ENCODE measurements around the gene NBAS. TPM values are rescaled to one million over a fixed set of nuclear protein-coding genes. Genes with fewer than 3 reads are reported as not detected.
A peak's percentile ranks its signal among the peaks of the same experiment; 100 is the strongest.
"Not testable (repeated sequence)": the region's sequence is repeated elsewhere in the genome, so short reads cannot be mapped to it uniquely, and the experiment has no call there.

NBAS gene
- total and polyA plus RNA-seq, 5 experiments from 2014 or later = 19.0 to 35.0 (median 20.6) TPM

- POLR2A ChIA-PET = no interaction called here
- Mint-ChIP-seq H3K9me3 (peaks cover 0 to 27% (median 11%) of the 10 kb centered on the region in 9 donors), H3K27ac (no peak overlapping the region), H3K4me3 (no peak overlapping the region), H3K4me1 (no peaks in the 10 kb centered on the region), H3K27me3 (no peaks in the 10 kb centered on the region), H3K36me3 (peaks cover 36 to 81% (median 56%) of the 10 kb centered on the region in 3 donors)
- DNase-seq (no peak), ATAC-seq (no peak)
Measured at GRCh38 chr2:15260196-15260595, 300.9 kb downstream of the NBAS start.

GRCh38 chr2:15259356-15259756, 301.8 kb downstream of the NBAS start:
- no peak overlapping the region for H3K4me3 Mint-ChIP-seq
- no peak for DNase-seq
- peaks cover 0 to 27% (median 11%) of the 10 kb centered on the region in 9 donors for H3K9me3 Mint-ChIP-seq
- no peaks in the 10 kb centered on the region for H3K27me3 Mint-ChIP-seq
- no peaks in the 10 kb centered on the region for H3K4me1 Mint-ChIP-seq
- ATAC-seq = no peak
- H3K27ac Mint-ChIP-seq = no peak overlapping the region
- POLR2A ChIA-PET = no interaction called here
- H3K36me3 Mint-ChIP-seq = peaks cover 29 to 78% (median 51%) of the 10 kb centered on the region in 3 donors

- H3K4me3 Mint-ChIP-seq, H3K4me1 Mint-ChIP-seq, H3K27me3 Mint-ChIP-seq, POLR2A ChIA-PET, DNase-seq, H3K27ac Mint-ChIP-seq, ATAC-seq: not testable (repeated sequence)
- Mint-ChIP-seq H3K36me3 (peaks cover 20 to 68% (median 42%) of the 10 kb centered on the region in 3 donors), H3K9me3 (peaks cover 0 to 27% (median 11%) of the 10 kb centered on the region in 9 donors)
Measured at GRCh38 chr2:15258385-15258784, 302.7 kb downstream of the NBAS start.

- H3K27ac Mint-ChIP-seq = no peak overlapping the region
- no peak for DNase-seq
- no peaks in the 10 kb centered on the region for H3K27me3 Mint-ChIP-seq
- peaks cover 22 to 57% (median 22%) of the 10 kb centered on the region in 3 donors for H3K36me3 Mint-ChIP-seq
- peaks cover 0 to 9% (median 3%) of the 10 kb centered on the region in 4 donors for H3K4me1 Mint-ChIP-seq
- H3K4me3 Mint-ChIP-seq = no peak overlapping the region
- POLR2A ChIA-PET = no interaction called here
- ATAC-seq = no peak
- peaks cover 0 to 40% (median 10%) of the 10 kb centered on the region in 9 donors for H3K9me3 Mint-ChIP-seq
Measured at GRCh38 chr2:15253835-15254286, 307.3 kb downstream of the NBAS start.

GRCh38 chr2:15253247-15253646, 307.9 kb downstream of the NBAS start:
- Mint-ChIP-seq H3K27ac (no peak overlapping the region), H3K4me1 (peaks cover 0 to 15% (median 6%) of the 10 kb centered on the region in 4 donors), H3K27me3 (no peaks in the 10 kb centered on the region), H3K9me3 (peaks cover 0 to 35% (median 10%) of the 10 kb centered on the region in 9 donors), H3K36me3 (peaks cover 18 to 54% (median 22%) of the 10 kb centered on the region in 3 donors), H3K4me3 (no peak overlapping the region)
- DNase-seq (no peak), ATAC-seq (no peak)
- POLR2A ChIA-PET = no interaction called here

- POLR2A ChIA-PET = no interaction called here
- no peak for ATAC-seq
- H3K4me1 Mint-ChIP-seq = peaks cover 0 to 20% (median 9%) of the 10 kb centered on the region in 4 donors
Measured at GRCh38 chr2:15251753-15252152, 309.4 kb downstream of the NBAS start.

GRCh38 chr2:15250946-15251345, 310.2 kb downstream of the NBAS start:
- H3K27ac Mint-ChIP-seq, H3K4me3 Mint-ChIP-seq, H3K27me3 Mint-ChIP-seq, POLR2A ChIA-PET, DNase-seq, ATAC-seq: not testable (repeated sequence)
- Mint-ChIP-seq H3K9me3 (peaks cover 0 to 35% (median 10%) of the 10 kb centered on the region in 9 donors), H3K36me3 (peaks cover 18 to 48% (median 19%) of the 10 kb centered on the region in 3 donors), H3K4me1 (peaks cover 0 to 20% (median 9%) of the 10 kb centered on the region in 4 donors)

More at GRCh38 chr2:15251753-15252152, 309.4 kb downstream of the NBAS start:
- peaks cover 0 to 35% (median 10%) of the 10 kb centered on the region in 9 donors for H3K9me3 Mint-ChIP-seq
- H3K27ac Mint-ChIP-seq = no peak overlapping the region
- no peaks in the 10 kb centered on the region for H3K27me3 Mint-ChIP-seq
- peaks cover 18 to 44% (median 19%) of the 10 kb centered on the region in 3 donors for H3K36me3 Mint-ChIP-seq
- DNase-seq = no peak
- no peak overlapping the region for H3K4me3 Mint-ChIP-seq

- Mint-ChIP-seq H3K9me3 (peaks cover 0 to 24% (median 5%) of the 10 kb centered on the region in 9 donors), H3K36me3 (peaks cover 16 to 37% (median 17%) of the 10 kb centered on the region in 3 donors), H3K27ac (no peak overlapping the region), H3K4me3 (no peak overlapping the region), H3K27me3 (no peaks in the 10 kb centered on the region), H3K4me1 (peaks cover 8 to 40% (median 23%) of the 10 kb centered on the region in 4 donors)
- ATAC-seq = no peak
- DNase-seq = no peak
- POLR2A ChIA-PET = no interaction called here
Measured at GRCh38 chr2:15246870-15247269, 314.3 kb downstream of the NBAS start.

GRCh38 chr2:15243762-15244161, 317.4 kb downstream of the NBAS start:
- peak overlapping the region in 1 of 10 donors; percentile 3 for H3K27ac Mint-ChIP-seq
- peaks cover 0 to 30% (median 9%) of the 10 kb centered on the region in 3 donors for H3K36me3 Mint-ChIP-seq
- no peak overlapping the region for H3K4me3 Mint-ChIP-seq
- POLR2A ChIA-PET = no interaction called here
- DNase-seq (no peak), ATAC-seq (no peak)
- no peaks in the 10 kb centered on the region for H3K27me3 Mint-ChIP-seq
- peaks cover 8 to 30% (median 20%) of the 10 kb centered on the region in 4 donors for H3K4me1 Mint-ChIP-seq
- H3K9me3 Mint-ChIP-seq = peaks cover 0 to 2% (median 0%) of the 10 kb centered on the region in 9 donors

- Mint-ChIP-seq H3K4me1 (peaks cover 8 to 22% (median 17%) of the 10 kb centered on the region in 4 donors), H3K27me3 (no peaks in the 10 kb centered on the region), H3K4me3 (no peak overlapping the region), H3K27ac (no peak overlapping the region), H3K9me3 (peaks cover 0 to 2% (median 0%) of the 10 kb centered on the region in 9 donors), H3K36me3 (peaks cover 3 to 32% (median 14%) of the 10 kb centered on the region in 3 donors)
- ATAC-seq (no peak), DNase-seq (no peak)
- POLR2A ChIA-PET = no interaction called here
Measured at GRCh38 chr2:15242936-15243461, 318.1 kb downstream of the NBAS start.

- ATAC-seq = no peak
- H3K27ac Mint-ChIP-seq = peak overlapping the region in 1 of 10 donors; percentile 61
Measured at GRCh38 chr2:15241929-15242328, 319.2 kb downstream of the NBAS start.

GRCh38 chr2:15241201-15241600, 319.9 kb downstream of the NBAS start:
- Mint-ChIP-seq H3K27ac (no peak overlapping the region), H3K4me3 (no peak overlapping the region)
- POLR2A ChIA-PET = no interaction called here

More at GRCh38 chr2:15241929-15242328, 319.2 kb downstream of the NBAS start:
- Mint-ChIP-seq H3K27me3 (no peaks in the 10 kb centered on the region), H3K9me3 (no peaks in the 10 kb centered on the region), H3K4me3 (no peak overlapping the region), H3K4me1 (peaks cover 8 to 20% (median 16%) of the 10 kb centered on the region in 4 donors), H3K36me3 (peaks cover 5 to 36% (median 20%) of the 10 kb centered on the region in 3 donors)
- POLR2A ChIA-PET = no interaction called here
- no peak for DNase-seq

GRCh38 chr2:15238028-15238427, 323.1 kb downstream of the NBAS start:
- Mint-ChIP-seq H3K4me1 (peaks cover 3 to 4% (median 3%) of the 10 kb centered on the region in 4 donors), H3K9me3 (no peaks in the 10 kb centered on the region), H3K27ac (no peak overlapping the region), H3K4me3 (no peak overlapping the region), H3K36me3 (peaks cover 15 to 52% (median 36%) of the 10 kb centered on the region in 3 donors), H3K27me3 (no peaks in the 10 kb centered on the region)
- POLR2A ChIA-PET = no interaction called here
- ATAC-seq = no peak
- no peak for DNase-seq

More at GRCh38 chr2:15241201-15241600, 319.9 kb downstream of the NBAS start:
- Mint-ChIP-seq H3K9me3 (no peaks in the 10 kb centered on the region), H3K36me3 (peaks cover 5 to 33% (median 25%) of the 10 kb centered on the region in 3 donors), H3K27me3 (no peaks in the 10 kb centered on the region), H3K4me1 (peaks cover 8 to 20% (median 16%) of the 10 kb centered on the region in 4 donors)
- DNase-seq (no peak), ATAC-seq (no peak)
